ENCODE data around the gene TTC7B.

DNA sequence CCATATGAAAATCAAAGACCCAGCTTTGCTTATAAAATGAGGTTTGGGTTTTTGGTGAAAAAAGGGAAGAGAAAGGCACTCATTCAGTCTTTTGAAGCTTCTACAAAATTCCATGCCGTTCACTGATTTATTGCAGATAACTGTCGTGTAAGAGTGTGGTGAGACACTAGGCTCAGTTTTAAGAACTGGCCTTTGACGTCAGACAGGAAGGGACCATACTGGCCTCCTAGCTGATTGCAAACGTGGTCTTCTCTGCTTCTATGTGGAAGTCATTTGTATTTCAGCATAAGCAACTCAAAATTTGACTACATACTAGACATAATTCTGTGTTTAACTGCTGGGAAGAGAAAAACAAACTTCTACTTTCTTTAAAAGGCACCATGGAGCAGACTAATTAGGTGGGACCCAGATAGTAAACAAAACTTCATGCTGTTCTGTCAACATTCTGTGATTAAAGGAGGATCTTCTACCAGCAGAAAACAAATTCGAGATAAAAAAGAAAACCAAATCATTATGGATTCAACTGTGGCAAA lies 168.7 kb downstream of the TTC7B start:
- no peak for TF ChIP-seq POLR2A (IDR thresholded peaks at IDR 0.05; ENCODE audit: low read depth, low read length)
- no peak for TF ChIP-seq POLR2AphosphoS5 (IDR thresholded peaks at IDR 0.05; ENCODE audit: low read depth, low read length)
- no peak for TF ChIP-seq TAF1 (IDR thresholded peaks at IDR 0.05; ENCODE audit: borderline replicate concordance, low read depth, low read length)
